A549 treated with CpdA at 1 μM for 4 hours (cell line): Measurements from ENCODE around the gene ADGRG3. TPM values are rescaled to one million over a fixed set of nuclear protein-coding genes. Genes with fewer than 3 reads are reported as not detected.

ENCODE experiments used
- total RNA-seq: library from RNA; stranded (reverse); fragments of 200-300 nt; extraction: Qiagen RNA extraction; gene quantifications from 5 replicates; pipeline ENCODE4 v1.2.3, GENCODE V29; 2022; ENCODE audit warnings: low read depth

ADGRG3 gene
- total RNA-seq = 0.22 to 0.87 TPM (median 0.54 TPM) in 5 replicates

GRCh38 chr16:57668263-57668571 lies at the start of gene ADGRG3:
ADGRG3 (plus strand) TSS chr16:57668306; CDS start chr16:57668348, 42 bp downstream.

GRCh38 chr16:57628008-57628781 lies 39.9 kb upstream of the ADGRG3 start, which contains the start of gene ADGRG1:
ADGRG1 (plus strand) TSS chr16:57628630; CDS start chr16:57650288, 21,658 bp downstream.

GRCh38 chr16:57694725-57695679 lies 26.9 kb downstream of the ADGRG3 start, which contains the start of gene DRC7:
DRC7 (plus strand) TSS chr16:57694806; CDS start chr16:57697950, 3,144 bp downstream.

GRCh38 chr16:57735755-57736418 lies 67.8 kb downstream of the ADGRG3 start, which contains the start of gene KATNB1:
KATNB1 (plus strand) TSS chr16:57735770; CDS start chr16:57737244, 1,474 bp downstream.

Other genes with a start within 250 kb of the ADGRG3 start
- 69.6 to 90.0 TPM (median 71.2 TPM) in 5 replicates for gene CIAPIN1, start 220.9 kb upstream of the ADGRG3 start, total RNA-seq
- 42.8 to 54.2 TPM (median 53.5 TPM) in 5 replicates for gene COQ9, start 220.8 kb upstream of the ADGRG3 start, total RNA-seq
- gene POLR2C, start 205.6 kb upstream of the ADGRG3 start, total RNA-seq = 109 to 165 TPM (median 112 TPM) in 5 replicates
- 34.6 to 44.9 TPM (median 41.6 TPM) in 5 replicates for gene DOK4, start 181.8 kb upstream of the ADGRG3 start, total RNA-seq
- gene CCDC102A, start 131.7 kb upstream of the ADGRG3 start, total RNA-seq = 6.9 to 10.9 TPM (median 9.9 TPM) in 5 replicates
- 0.05 to 0.07 TPM (median 0.07 TPM) in 3 of 5 replicates, not detected in the others for gene ADGRG5, start 125.7 kb upstream of the ADGRG3 start, total RNA-seq
- 161 to 247 TPM (median 200 TPM) in 5 replicates for gene ADGRG1, start 39.7 kb upstream of the ADGRG3 start, total RNA-seq
- 0.05 to 0.59 TPM (median 0.10 TPM) in 5 replicates for gene DRC7, start 26.5 kb downstream of the ADGRG3 start, total RNA-seq
- 19.1 to 22.7 TPM (median 21.3 TPM) in 5 replicates for gene KATNB1, start 67.5 kb downstream of the ADGRG3 start, total RNA-seq
- 163 to 215 TPM (median 196 TPM) in 5 replicates for gene KIFC3, start 134.2 kb downstream of the ADGRG3 start, total RNA-seq